Sigmoid colon (tissue), 4 donors: Measurements from ENCODE around the gene ESPNL.

Source experiments
- EP300 ChIP-seq, 4 donors: sonication (generic); formaldehyde crosslinking; IDR thresholded peaks; one replicate each; pipeline ENCODE4 v1.6.1; 2017; ENCODE audit warnings: antibody characterized with exemption in 4 of 4
- TF ChIP-seq, protein P1 (sequence below), 4 experiments: fragments of 450-650 bp in 3 of 4; fragments of 200-600 bp in 1 of 4; IDR thresholded peaks; one replicate each; pipeline ENCODE4 v1.5.1; 2016 to 2019; ENCODE audit warnings: antibody characterized with exemption in 4 of 4, mild to moderate bottlenecking in 3 of 4, moderate library complexity in 2 of 4

GRCh38 chr2:238114851-238115660, 14.9 kb downstream of the ESPNL start:
- TF ChIP-seq, protein P1, sequence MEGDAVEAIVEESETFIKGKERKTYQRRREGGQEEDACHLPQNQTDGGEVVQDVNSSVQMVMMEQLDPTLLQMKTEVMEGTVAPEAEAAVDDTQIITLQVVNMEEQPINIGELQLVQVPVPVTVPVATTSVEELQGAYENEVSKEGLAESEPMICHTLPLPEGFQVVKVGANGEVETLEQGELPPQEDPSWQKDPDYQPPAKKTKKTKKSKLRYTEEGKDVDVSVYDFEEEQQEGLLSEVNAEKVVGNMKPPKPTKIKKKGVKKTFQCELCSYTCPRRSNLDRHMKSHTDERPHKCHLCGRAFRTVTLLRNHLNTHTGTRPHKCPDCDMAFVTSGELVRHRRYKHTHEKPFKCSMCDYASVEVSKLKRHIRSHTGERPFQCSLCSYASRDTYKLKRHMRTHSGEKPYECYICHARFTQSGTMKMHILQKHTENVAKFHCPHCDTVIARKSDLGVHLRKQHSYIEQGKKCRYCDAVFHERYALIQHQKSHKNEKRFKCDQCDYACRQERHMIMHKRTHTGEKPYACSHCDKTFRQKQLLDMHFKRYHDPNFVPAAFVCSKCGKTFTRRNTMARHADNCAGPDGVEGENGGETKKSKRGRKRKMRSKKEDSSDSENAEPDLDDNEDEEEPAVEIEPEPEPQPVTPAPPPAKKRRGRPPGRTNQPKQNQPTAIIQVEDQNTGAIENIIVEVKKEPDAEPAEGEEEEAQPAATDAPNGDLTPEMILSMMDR (IDR thresholded peaks at IDR 0.05): no peak
- no peak for TF ChIP-seq EP300 (IDR thresholded peaks at IDR 0.05)
